K562 (cell line): ENCODE results near the gene SCYGR1. TPM values are rescaled to one million over a fixed set of nuclear protein-coding genes. Genes with fewer than 3 reads are reported as not detected.

Experiments
- ATAC-seq: fragments of 200-7000 bp; cut with Tn5 transposase; 3 replicates; pipeline ENCODE4 v1.9.1; 2020; ENCODE audit warnings: moderate library complexity
- BruUV-seq: library from RNA; stranded (reverse); fragments of 400-500 nt; replicated peaks from 2 replicates; lab custom pipeline; 2021; lab: Mats Ljungman, UMichigan
- CTCF ChIA-PET: fragments of 300-600 bp; formaldehyde crosslinking; extraction: SDS; loops from one replicate; lab custom pipeline; 2021; ENCODE audit warnings: low intra/inter-chr PET ratio; lab: Yijun Ruan, JAX
- POLR2A ChIA-PET: fragments of 300-600, 350-650 bp; sonication (Branson Sonifier 250); formaldehyde crosslinking; extraction: SDS; loops from one replicate; lab custom pipeline; 2021; ENCODE audit warnings: antibody characterized with exemption, inconsistent platforms; lab: Yijun Ruan, JAX
- DNase-seq, 4 experiments: peaks; one replicate each; pipeline versions ENCODE4 v3.0.0 to v3.0.0-alpha.2; 2011 to 2018; ENCODE audit warnings: low spot score in 3 of 4, mixed read lengths in 3 of 4; ENCODE audit errors: extremely low read depth in 1 of 4
- FAIRE-seq: peaks from 2 replicates; lab custom pipeline; 2011; peaks lifted over from hg19 to GRCh38; lab: Jason Lieb, UNC
- H2AFZ ChIP-seq: 2 replicates; pipeline ENCODE4 v1.6.0; 2011; ENCODE audit warnings: low read depth, low read length, control low read depth, inconsistent platforms
- H3K27ac ChIP-seq: fragments of 200-600 bp; 3 replicates; pipeline ENCODE4 v1.8.0; 2011; ENCODE audit warnings: low read depth, mild to moderate bottlenecking, control low read depth, inconsistent platforms, low read length, moderate library complexity, mixed read lengths; ENCODE audit errors: extremely low read depth
- H3K27me3 ChIP-seq, 2 experiments: fragments of 300-600 bp in 1 of 2; 2 replicates in 1 of 2; 3 replicates in 1 of 2; pipeline versions ENCODE4 v1.6.0 to v1.8.0; 2011; ENCODE audit warnings: inconsistent platforms in 2 of 2, low read length in 2 of 2, mild to moderate bottlenecking in 1 of 2, mixed read lengths in 1 of 2, moderate library complexity in 1 of 2; ENCODE audit not compliant: control insufficient read depth in 2 of 2, insufficient read depth in 2 of 2
- H3K36me3 ChIP-seq: fragments of 300-600 bp; 3 replicates; pipeline ENCODE4 v1.8.0; 2011; ENCODE audit warnings: mild to moderate bottlenecking, low read length, inconsistent platforms; ENCODE audit not compliant: control insufficient read depth, insufficient read depth
- H3K4me1 ChIP-seq, 2 experiments: fragments of 200-600 bp in 1 of 2; replicated peaks in 1 of 2; 2 replicates in 1 of 2; 3 replicates in 1 of 2; pipeline versions ENCODE4 v1.5.1 to v1.8.0; 2011; ENCODE audit warnings: inconsistent platforms in 2 of 2, low read length in 2 of 2, mild to moderate bottlenecking in 1 of 2, mixed read lengths in 1 of 2, moderate library complexity in 1 of 2; ENCODE audit not compliant: control insufficient read depth in 2 of 2, insufficient read depth in 2 of 2
- H3K4me2 ChIP-seq: 2 replicates; pipeline ENCODE4 v1.6.1; 2011; ENCODE audit warnings: low read length, control low read depth, inconsistent platforms, mixed read lengths; ENCODE audit not compliant: insufficient read depth
- H3K4me3 ChIP-seq: fragments of 200-600 bp; sonication (generic), shearing (Covaris generic); 2 replicates; pipeline ENCODE4 v1.5.1; 2016; ENCODE audit warnings: control low read depth, inconsistent platforms
- H3K79me2 ChIP-seq: fragments of 200-600 bp; 3 replicates; pipeline ENCODE4 v1.8.0; 2011; ENCODE audit warnings: low read length, inconsistent platforms; ENCODE audit not compliant: control insufficient read depth, insufficient read depth
- H3K9ac ChIP-seq, 2 experiments: 2 replicates each; pipeline versions ENCODE4 v1.6.0 to v1.6.1; 2011; ENCODE audit warnings: low read depth in 2 of 2, low read length in 2 of 2, control low read depth in 1 of 2, inconsistent platforms in 1 of 2, mild to moderate bottlenecking in 1 of 2, mixed read lengths in 1 of 2; ENCODE audit not compliant: insufficient read depth in 1 of 2
- H3K9me1 ChIP-seq: one replicate; pipeline ENCODE4 v1.6.0; 2011; ENCODE audit warnings: inconsistent platforms, mild to moderate bottlenecking, low read length, moderate library complexity; ENCODE audit not compliant: control insufficient read depth, insufficient read depth
- H3K9me3 ChIP-seq: replicated peaks from 2 replicates; pipeline ENCODE4 v1.5.1; 2011; ENCODE audit warnings: low read depth, low read length, inconsistent platforms; ENCODE audit not compliant: control insufficient read depth, insufficient read depth
- H4K20me1 ChIP-seq: replicated peaks from 2 replicates; pipeline ENCODE4 v1.6.1; 2011; ENCODE audit warnings: low read length, inconsistent platforms, mixed read lengths; ENCODE audit not compliant: control insufficient read depth, insufficient read depth
- RAD21 ChIP-seq, 2 experiments: fragments of 250-450 bp in 1 of 2; fragments of 450-650 bp in 1 of 2; sonication (Bioruptor Pico) in 1 of 2; formaldehyde crosslinking in 1 of 2; IDR thresholded peaks in 1 of 2; conservative IDR thresholded peaks in 1 of 2; 2 replicates each; pipeline versions ENCODE4 v1.4.0 to v1.8.0; 2020 to 2022; ENCODE audit warnings: mild to moderate bottlenecking in 2 of 2, moderate library complexity in 1 of 2
- TRIM24 ChIP-seq, 2 experiments: fragments of 450-650 bp; IDR thresholded peaks; 2 replicates each; pipeline ENCODE4 v1.6.1; 2016
- ZNF134 ChIP-seq: fragments of 250-450 bp; sonication (Bioruptor Pico); conservative IDR thresholded peaks from 2 replicates; pipeline ENCODE4 v1.4.0; 2020
- ZNF764 ChIP-seq: fragments of 250-450 bp; sonication (Bioruptor Pico); IDR thresholded peaks from 2 replicates; pipeline ENCODE4 v1.4.0; 2020; ENCODE audit warnings: low read depth, mild to moderate bottlenecking, moderate library complexity
- WGBS: fragments of 100-300 bp; shearing (Covaris generic); methylation state at CpG from one replicate; pipeline ENCODE4 v1.1.6; 2016; ENCODE audit warnings: low coverage, mixed read lengths; ENCODE audit not compliant: insufficient coverage; ENCODE audit errors: missing lambda C conversion rate; 5-methylcytosine and 5-hydroxymethylcytosine counted together
- in situ Hi-C: fragments of 300-500 bp; cut with MboI; formaldehyde crosslinking; loops from 4 replicates; pipeline ENCODE4 v1.15.0; 2018; ENCODE audit warnings: inconsistent platforms, mixed read lengths
- intact Hi-C: fragments of 100-400 bp; cut with micrococcal nuclease; formaldehyde crosslinking; loops from 2 replicates; pipeline ENCODE4 v1.14.2; 2022
- polyA plus RNA-seq, 8 experiments: library from polyadenylated mRNA; depleted of rRNA in 4 of 8; stranded (reverse) in 5 of 8; unstranded in 3 of 8; fragments of >200 nt; fragmentation: Nextera tagmentation in 2 of 8; fragmentation: Illumina TruSeq in 1 of 8; extraction: Ambion mirVana in 2 of 8; extraction: Trizol in 1 of 8; gene quantifications; 2 replicates each; pipeline versions ENCODE4 v1.2.1 to v1.2.3, GENCODE V29; 2011 to 2014; ENCODE audit warnings: inconsistent platforms in 1 of 8, missing spikeins in 1 of 8
- total RNA-seq, 7 experiments: library from RNA; depleted of rRNA in 6 of 7; stranded (reverse); fragments of >200 nt in 6 of 7; fragmentation: Illumina TruSeq in 2 of 7; extraction: Trizol in 2 of 7; gene quantifications; 2 replicates each; pipeline versions ENCODE4 v1.2.1 to v1.2.3, GENCODE V29; 2011 to 2021; ENCODE audit warnings: low replicate concordance in 1 of 7
- TF ChIP-seq, protein P1 (sequence below), 2 experiments: fragments of 450-650 bp; formaldehyde crosslinking in 1 of 2; IDR thresholded peaks; 2 replicates each; pipeline versions ENCODE4 v1.4.0 to v1.6.1; 2014 to 2020; ENCODE audit warnings: mild to moderate bottlenecking in 2 of 2, borderline replicate concordance in 1 of 2, low read depth in 1 of 2
- TF ChIP-seq, protein P2 (sequence below), 3 experiments: IDR thresholded peaks in 2 of 3; conservative IDR thresholded peaks in 1 of 3; 2 replicates each; pipeline ENCODE4 v1.5.1; 2011 to 2012; ENCODE audit warnings: low read length in 3 of 3, mild to moderate bottlenecking in 3 of 3, control low read depth in 2 of 3, improper control_type of control experiment in 1 of 3, inconsistent platforms in 1 of 3, low read depth in 1 of 3, mixed read lengths in 1 of 3, moderate library complexity in 1 of 3; ENCODE audit not compliant: insufficient read depth in 2 of 3

SCYGR1 gene
- total and polyA plus RNA-seq, 9 of the 15 experiments (the other 6 are each of a cell fraction or from before 2014, with no cell fraction given) = not detected

DNA sequence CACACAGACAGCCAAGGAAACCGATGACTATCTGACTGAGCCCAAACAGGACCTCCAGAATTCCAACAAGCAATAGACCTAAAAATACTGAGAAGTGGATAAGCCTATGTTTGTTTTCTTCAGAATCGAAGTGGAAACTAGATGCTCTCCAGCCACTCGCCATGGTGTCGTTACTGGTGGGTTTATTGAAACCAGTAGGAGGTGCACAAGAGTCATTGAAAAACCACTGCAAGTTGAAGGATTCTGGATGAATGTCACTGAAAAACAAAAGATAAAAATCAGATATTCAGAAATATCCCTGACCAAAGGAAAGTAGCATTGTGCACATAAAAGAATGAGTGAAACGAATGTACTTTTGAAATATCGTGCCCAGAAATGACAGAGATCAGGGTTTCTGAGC, 24.0 kb downstream of the SCYGR1 start:
- WGBS = 15% methylated on average over 6 of the region's 6 CpGs
- H3K27ac ChIP-seq = no peak overlapping the region
- DNase-seq (peak in 2 of 4 experiments; percentile 7 to 44), ATAC-seq (peak; percentile 80), FAIRE-seq (no peak)
- no peak overlapping the region for H3K9ac ChIP-seq
- CTCF ChIA-PET = interaction anchor here (0.6 kb wide), 1 partner anchor 402 kb away, joined by 4 read pairs; no protein-coding TSS in a partner anchor
- no peaks in the 10 kb centered on the region for H3K9me1 ChIP-seq
- in situ Hi-C loops = no loop called here
- no TSS peak for BruUV-seq
- no peak overlapping the region for H2AFZ ChIP-seq
- TF ChIP-seq ZNF764 (CRISPR knock-in tag) (peak; percentile 92), TRIM24 (IDR thresholded peaks at IDR 0.05) (no peak), RAD21 (CRISPR knock-in tag; conservative IDR thresholded peaks at IDR 0.05 in 1 of 2, IDR thresholded peaks at IDR 0.05 in 1 of 2) (peak; percentile 50 to 64; a peak in 3 of 4 replicates), ZNF134 (no peak)
- TF ChIP-seq, protein P1, sequence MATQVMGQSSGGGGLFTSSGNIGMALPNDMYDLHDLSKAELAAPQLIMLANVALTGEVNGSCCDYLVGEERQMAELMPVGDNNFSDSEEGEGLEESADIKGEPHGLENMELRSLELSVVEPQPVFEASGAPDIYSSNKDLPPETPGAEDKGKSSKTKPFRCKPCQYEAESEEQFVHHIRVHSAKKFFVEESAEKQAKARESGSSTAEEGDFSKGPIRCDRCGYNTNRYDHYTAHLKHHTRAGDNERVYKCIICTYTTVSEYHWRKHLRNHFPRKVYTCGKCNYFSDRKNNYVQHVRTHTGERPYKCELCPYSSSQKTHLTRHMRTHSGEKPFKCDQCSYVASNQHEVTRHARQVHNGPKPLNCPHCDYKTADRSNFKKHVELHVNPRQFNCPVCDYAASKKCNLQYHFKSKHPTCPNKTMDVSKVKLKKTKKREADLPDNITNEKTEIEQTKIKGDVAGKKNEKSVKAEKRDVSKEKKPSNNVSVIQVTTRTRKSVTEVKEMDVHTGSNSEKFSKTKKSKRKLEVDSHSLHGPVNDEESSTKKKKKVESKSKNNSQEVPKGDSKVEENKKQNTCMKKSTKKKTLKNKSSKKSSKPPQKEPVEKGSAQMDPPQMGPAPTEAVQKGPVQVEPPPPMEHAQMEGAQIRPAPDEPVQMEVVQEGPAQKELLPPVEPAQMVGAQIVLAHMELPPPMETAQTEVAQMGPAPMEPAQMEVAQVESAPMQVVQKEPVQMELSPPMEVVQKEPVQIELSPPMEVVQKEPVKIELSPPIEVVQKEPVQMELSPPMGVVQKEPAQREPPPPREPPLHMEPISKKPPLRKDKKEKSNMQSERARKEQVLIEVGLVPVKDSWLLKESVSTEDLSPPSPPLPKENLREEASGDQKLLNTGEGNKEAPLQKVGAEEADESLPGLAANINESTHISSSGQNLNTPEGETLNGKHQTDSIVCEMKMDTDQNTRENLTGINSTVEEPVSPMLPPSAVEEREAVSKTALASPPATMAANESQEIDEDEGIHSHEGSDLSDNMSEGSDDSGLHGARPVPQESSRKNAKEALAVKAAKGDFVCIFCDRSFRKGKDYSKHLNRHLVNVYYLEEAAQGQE (IDR thresholded peaks at IDR 0.05; ENCODE audit: borderline replicate concordance) = peak; percentile 22; the same call in 1 of the 2 replicates
- TF ChIP-seq, protein P1 (CRISPR knock-in tag; IDR thresholded peaks at IDR 0.05; ENCODE audit: low read depth) = no peak
- TF ChIP-seq, protein P2, sequence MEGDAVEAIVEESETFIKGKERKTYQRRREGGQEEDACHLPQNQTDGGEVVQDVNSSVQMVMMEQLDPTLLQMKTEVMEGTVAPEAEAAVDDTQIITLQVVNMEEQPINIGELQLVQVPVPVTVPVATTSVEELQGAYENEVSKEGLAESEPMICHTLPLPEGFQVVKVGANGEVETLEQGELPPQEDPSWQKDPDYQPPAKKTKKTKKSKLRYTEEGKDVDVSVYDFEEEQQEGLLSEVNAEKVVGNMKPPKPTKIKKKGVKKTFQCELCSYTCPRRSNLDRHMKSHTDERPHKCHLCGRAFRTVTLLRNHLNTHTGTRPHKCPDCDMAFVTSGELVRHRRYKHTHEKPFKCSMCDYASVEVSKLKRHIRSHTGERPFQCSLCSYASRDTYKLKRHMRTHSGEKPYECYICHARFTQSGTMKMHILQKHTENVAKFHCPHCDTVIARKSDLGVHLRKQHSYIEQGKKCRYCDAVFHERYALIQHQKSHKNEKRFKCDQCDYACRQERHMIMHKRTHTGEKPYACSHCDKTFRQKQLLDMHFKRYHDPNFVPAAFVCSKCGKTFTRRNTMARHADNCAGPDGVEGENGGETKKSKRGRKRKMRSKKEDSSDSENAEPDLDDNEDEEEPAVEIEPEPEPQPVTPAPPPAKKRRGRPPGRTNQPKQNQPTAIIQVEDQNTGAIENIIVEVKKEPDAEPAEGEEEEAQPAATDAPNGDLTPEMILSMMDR (IDR thresholded peaks at IDR 0.05 in 2 of 3, conservative IDR thresholded peaks at IDR 0.05 in 1 of 3; ENCODE audit: insufficient read depth in 2 of 3, low read depth in 1 of 3, low read length in 3 of 3) = peak; percentile 47 to 62 (median 57); a peak in 5 of 6 replicates
- H3K4me1 ChIP-seq = no peaks in the 10 kb centered on the region
- no peaks in the 10 kb centered on the region for H3K79me2 ChIP-seq
- H3K36me3 ChIP-seq = peaks cover 7% of the 10 kb centered on the region; the same call in 2 of the 3 replicates
- no peak overlapping the region for H3K4me2 ChIP-seq
- no peaks in the 10 kb centered on the region for H4K20me1 ChIP-seq
- POLR2A ChIA-PET = no interaction called here
- H3K27me3 ChIP-seq = no peaks in the 10 kb centered on the region; a peak in 1 of 5 replicates
- H3K9me3 ChIP-seq = no peaks in the 10 kb centered on the region
- H3K4me3 ChIP-seq = no peak overlapping the region
- intact Hi-C loops = loop anchor here (2.0 kb wide), 1 partner anchor 403 kb away; no protein-coding TSS in a partner anchor
